HG03135 (cell line): Measurements from ENCODE around the gene TRIM45.
"Not testable (repeated sequence)": the region's sequence is repeated elsewhere in the genome, so short reads cannot be mapped to it uniquely, and the experiment has no call there.

Source experiments
- ATAC-seq: cut with Tn5 transposase; IDR thresholded peaks from one replicate; pipeline ENCODE4 v1.9.1; 2021; ENCODE audit warnings: mild to moderate bottlenecking, moderate library complexity; ENCODE audit not compliant: unreplicated experiment

TRIM45 gene

DNA sequence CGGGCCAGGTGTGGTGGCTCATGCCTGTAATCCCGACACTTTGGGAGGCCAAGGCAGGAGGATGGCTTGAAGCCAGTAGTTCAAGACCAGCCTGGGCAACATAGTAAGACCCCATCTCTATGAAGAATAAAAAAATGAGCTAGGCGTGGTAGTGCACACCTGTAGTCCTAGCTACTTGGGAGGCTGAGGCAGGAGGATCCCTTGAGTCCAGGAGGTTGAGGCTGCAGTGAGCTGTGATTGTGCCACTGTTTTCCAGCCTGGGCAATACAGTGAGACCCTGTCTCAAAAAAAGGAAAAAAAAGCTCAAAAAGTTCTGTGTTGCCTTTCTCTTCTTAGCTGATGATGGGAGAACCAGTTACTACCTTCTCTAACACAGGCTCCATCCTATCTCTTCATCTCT is 19.7 kb downstream of the TRIM45 start:
- ATAC-seq: not testable (repeated sequence)

- ATAC-seq: no peak
Measured at GRCh38 chr1:117101334-117101733, 20.2 kb downstream of the TRIM45 start.

GRCh38 chr1:117098287-117098890 is 23.2 kb downstream of the TRIM45 start:
- ATAC-seq: no peak

- no peak for ATAC-seq
Measured at GRCh38 chr1:117097443-117097842, 24.1 kb downstream of the TRIM45 start.

GRCh38 chr1:117096951-117097408 is 24.6 kb downstream of the TRIM45 start:
- ATAC-seq: no peak

DNA sequence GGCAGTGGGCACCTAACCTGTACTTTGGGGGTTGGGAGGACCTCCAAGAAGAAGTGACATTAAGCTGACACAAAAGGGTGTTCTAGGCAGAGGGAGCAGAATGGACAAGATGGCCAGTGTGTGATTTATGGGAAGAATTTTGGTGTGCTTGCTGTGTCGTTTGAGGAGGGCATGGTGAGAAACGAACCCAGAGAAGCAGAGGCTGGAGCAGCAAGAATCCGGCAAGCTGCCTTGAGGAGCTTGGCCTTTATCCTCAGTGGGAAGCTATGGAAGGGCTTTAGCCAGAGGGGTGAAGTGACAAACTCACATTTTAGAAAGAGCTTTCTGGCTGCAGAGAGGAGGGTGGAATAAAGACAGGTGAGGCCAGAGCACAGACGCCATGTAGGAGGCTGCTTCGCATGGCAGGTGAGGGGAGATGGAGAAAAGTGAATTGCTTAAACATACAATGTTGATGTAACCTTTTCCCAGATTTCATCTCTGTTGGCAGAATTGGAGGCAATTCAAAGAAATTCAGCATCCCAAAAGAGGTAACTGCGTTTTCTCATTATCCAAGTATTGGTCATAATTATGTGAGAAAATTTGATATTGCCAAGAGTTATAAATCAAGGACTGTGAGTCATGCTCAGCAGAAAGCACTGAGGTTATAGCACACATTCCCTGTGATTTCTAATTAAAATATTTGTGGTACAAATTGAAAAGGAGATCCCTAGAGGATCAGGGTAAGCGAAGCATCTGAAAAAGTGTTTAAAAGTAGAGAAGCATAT is 26.5 kb downstream of the TRIM45 start:
- ATAC-seq: no peak

GRCh38 chr1:117093870-117094621 is 27.5 kb downstream of the TRIM45 start:
- ATAC-seq: peak; percentile 84

DNA sequence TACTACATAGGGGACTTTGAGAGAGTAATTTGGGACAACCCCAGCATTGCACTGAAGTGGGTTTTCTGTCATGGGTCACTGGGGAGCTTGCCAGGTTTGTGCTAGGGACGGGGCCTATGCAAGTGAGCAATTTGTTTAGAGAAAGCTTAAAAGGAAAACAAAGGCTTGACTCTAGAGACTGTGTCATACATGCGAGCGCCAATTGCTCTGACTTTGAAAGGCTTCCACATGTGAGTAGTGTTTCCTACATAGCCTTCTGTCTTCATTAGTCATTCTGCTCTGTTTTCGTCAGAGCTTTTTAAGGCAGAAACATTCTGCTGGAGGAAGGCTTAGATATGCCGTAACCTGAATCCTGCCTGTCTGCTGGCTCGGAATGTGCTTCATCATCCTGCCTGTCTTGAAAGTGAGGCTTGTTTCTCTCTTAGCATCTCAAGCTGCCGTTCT is 28.4 kb downstream of the TRIM45 start:
- ATAC-seq: no peak

- no peak for ATAC-seq
Measured at GRCh38 chr1:117092594-117092993, 29.0 kb downstream of the TRIM45 start.

DNA sequence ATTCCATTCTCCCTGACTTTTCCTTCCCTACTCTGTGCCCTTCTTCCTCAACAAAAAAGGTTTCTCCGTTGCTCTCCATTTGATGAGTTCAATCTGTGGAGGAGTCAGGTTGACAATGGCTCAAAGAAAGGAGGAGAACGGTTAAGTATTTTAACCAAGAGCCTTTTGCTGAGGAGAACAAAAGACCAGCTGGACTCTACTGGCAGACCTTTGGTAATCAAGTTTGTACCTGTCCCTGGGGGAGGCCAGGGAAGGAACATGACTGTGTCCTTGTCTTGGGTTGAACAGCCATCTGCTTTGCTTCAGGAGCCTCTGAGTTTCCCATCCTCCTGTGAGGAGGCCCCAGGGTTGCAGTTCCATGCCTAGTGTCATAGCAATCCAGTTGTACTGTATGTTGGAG is 31.6 kb downstream of the TRIM45 start:
- no peak for ATAC-seq

GRCh38 chr1:117087686-117088085 is 33.9 kb downstream of the TRIM45 start:
- ATAC-seq: no peak

- no peak for ATAC-seq
Measured at GRCh38 chr1:117084231-117084630, 37.3 kb downstream of the TRIM45 start.

- no peak for ATAC-seq
Measured at GRCh38 chr1:117079737-117080136, 41.8 kb downstream of the TRIM45 start.

DNA sequence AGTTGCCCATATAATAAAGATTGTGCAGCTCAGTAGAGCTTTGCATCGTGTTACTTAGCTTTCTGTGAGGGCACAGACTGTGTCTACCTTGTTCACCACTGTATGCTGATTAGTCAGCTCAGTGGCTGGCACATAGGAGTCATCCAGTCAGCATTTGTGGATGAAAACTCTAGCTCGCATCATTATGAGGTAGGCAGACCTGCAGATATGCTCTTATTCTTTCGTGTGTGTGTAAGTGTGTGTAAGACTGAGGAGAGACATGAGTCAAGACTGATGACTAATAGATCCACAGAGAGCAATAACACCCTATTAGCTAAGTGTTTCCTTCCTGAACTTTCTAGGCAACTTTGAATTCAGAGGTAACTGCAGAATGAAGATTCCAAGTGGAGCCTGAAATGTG is 44.3 kb downstream of the TRIM45 start:
- ATAC-seq: no peak

GRCh38 chr1:117076648-117077047 is 44.9 kb downstream of the TRIM45 start:
- no peak for ATAC-seq

- no peak for ATAC-seq
Measured at GRCh38 chr1:117070124-117070523, 51.4 kb downstream of the TRIM45 start.

DNA sequence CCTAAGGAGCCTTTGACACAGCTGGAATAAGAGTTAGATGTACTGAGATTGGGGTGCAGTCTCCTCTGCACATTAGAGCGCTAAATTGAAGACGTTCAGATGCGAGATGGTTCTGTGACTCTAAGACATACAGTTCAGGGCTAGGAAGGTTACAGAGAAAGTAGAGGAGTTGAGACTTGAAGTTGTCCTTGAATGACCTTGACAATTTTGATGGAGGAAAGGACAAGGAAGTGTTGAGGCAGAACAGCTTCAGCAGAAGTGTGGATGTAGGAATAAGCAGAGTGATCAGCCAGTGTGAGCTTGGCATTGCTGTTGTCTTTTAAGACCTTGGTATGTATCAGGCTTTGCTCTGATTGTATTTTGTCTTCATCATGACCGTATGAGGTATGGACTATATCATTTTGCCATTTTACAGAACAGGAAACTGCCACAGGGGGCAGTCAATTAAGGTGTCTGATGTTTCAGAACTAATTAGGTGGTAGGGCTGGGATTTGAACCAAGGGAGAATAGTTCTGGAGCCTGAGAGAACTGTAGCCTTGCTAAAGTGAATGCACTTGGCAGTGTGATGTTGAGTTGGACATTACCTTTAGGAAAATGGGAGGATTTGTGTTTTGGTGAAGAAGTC is 52.2 kb downstream of the TRIM45 start:
- no peak for ATAC-seq

- no peak for ATAC-seq
Measured at GRCh38 chr1:117068580-117068979, 53.0 kb downstream of the TRIM45 start.

DNA sequence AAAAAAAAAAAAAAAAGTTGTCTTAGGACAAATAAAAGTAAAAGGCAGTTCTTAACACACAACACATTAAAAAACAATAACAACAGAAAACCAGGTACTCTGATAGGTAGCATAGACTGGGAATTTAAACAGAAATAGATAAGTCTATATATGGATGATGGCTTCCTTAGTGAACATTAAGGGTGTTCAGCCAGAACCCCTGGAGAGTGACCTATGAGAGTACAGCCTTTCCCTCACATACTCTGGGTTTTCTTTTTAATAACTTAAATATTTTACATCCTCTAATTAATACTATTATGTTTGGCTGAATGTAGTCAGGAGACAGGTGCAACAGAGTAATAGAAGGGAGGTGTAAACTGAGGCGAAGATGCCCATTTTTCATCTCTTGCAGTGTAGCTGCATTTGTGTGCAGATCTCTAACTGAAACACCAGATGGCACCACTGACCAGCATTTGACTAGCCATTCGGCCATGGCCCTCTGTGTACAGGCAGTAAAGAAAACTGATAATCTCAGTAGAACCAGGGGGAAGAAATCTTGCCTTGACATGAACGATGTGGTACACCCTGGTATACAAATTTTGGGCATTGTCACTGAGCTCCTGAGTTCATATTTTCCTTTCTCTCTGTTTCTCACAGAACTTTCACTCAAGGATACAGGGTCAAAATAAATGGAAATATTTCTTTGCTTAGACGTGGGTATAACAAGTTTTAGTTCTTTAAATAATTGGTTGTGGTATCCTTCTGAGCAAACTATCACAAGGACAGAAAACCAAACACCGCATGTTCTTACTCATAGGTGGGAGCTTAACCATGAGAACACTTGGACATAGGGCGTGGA is 53.8 kb downstream of the TRIM45 start:
- ATAC-seq: peak; percentile 67

DNA sequence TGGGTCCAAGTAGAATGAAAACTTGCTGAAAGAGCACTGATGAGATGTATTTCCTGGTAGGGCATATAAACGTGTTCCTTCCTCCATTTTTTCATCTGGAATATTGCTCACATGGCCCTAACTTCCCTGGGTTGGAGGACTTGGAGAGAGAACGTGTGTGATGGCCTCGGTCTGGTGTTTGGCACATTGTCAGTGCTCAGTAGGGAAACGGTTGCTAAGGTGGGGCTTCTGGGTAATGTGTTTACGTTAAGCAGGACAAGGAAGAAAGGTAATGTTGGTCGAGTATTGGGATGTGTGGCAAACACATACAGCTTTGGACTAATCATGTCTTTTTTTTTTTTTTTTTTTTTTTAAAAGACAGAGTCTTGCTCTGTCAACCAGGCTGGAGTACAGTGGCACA is 55.2 kb downstream of the TRIM45 start:
- no peak for ATAC-seq
